B cell (primary cell): Measurements from ENCODE around the gene ST3GAL3. TPM values are rescaled to one million over a fixed set of nuclear protein-coding genes. Genes with fewer than 3 reads are reported as not detected.

Source experiments
- ATAC-seq: fragments of 200-7000 bp; cut with Tn5 transposase; one replicate; pipeline ENCODE4 v1.10.0; 2021; ENCODE audit warnings: low read depth, mild to moderate bottlenecking, moderate number of reproducible peaks, moderate library complexity
- CTCF ChIA-PET: fragments of 350-600 bp; sonication (Branson Sonifier 250); formaldehyde crosslinking; loops from one replicate; lab custom pipeline; 2021; ENCODE audit warnings: antibody characterized with exemption, inconsistent platforms; lab: Charles Lee
- POLR2A ChIA-PET: fragments of 350-600 bp; sonication (Branson Sonifier 250); formaldehyde crosslinking; loops from one replicate; lab custom pipeline; 2021; ENCODE audit warnings: antibody characterized with exemption; lab: Charles Lee
- DNase-seq: peaks from one replicate; pipeline ENCODE4 v3.0.0; 2013
- H2AFZ ChIP-seq: 2 replicates; pipeline ENCODE4 v1.6.1; 2012; ENCODE audit warnings: mild to moderate bottlenecking, low read depth, low read length; ENCODE audit not compliant: insufficient read depth, poor library complexity, severe bottlenecking
- H3K27ac ChIP-seq, 2 donors: 1 replicate in 1 of 2; 2 replicates in 1 of 2; pipeline ENCODE4 v1.5.1; 2012 to 2013; ENCODE audit warnings: low read length in 2 of 2, mild to moderate bottlenecking in 2 of 2, moderate library complexity in 1 of 2
- H3K27me3 ChIP-seq, 4 experiments: fragments of 200-600 bp in 1 of 4; sonication (generic) in 1 of 4; replicated peaks in 1 of 4; 1 replicate in 2 of 4; 2 replicates in 2 of 4; pipeline versions ENCODE4 v1.6.1 to v1.7.0; 2013 to 2016; ENCODE audit warnings: low read length in 3 of 4, mild to moderate bottlenecking in 2 of 4, mixed read lengths in 1 of 4, moderate library complexity in 1 of 4; ENCODE audit not compliant: insufficient read depth in 4 of 4, control insufficient read depth in 3 of 4; ENCODE audit errors: control extremely low read depth in 1 of 4
- H3K36me3 ChIP-seq, 2 experiments: replicated peaks in 1 of 2; 1 replicate in 1 of 2; 2 replicates in 1 of 2; pipeline versions ENCODE4 v1.6.1 to v1.7.1; 2013; ENCODE audit warnings: low read length in 1 of 2; ENCODE audit not compliant: insufficient read depth in 2 of 2, control insufficient read depth in 1 of 2; ENCODE audit errors: control extremely low read depth in 1 of 2, extremely low read depth in 1 of 2
- H3K4me1 ChIP-seq, 2 donors: fragments of 200-600 bp in 1 of 2; sonication (generic) in 1 of 2; 1 replicate in 1 of 2; 2 replicates in 1 of 2; pipeline versions ENCODE4 v1.5.1 to v1.6.1; 2013 to 2017; ENCODE audit warnings: low read length in 2 of 2; ENCODE audit not compliant: control insufficient read depth in 2 of 2, insufficient read depth in 2 of 2
- H3K4me2 ChIP-seq: replicated peaks from 2 replicates; pipeline ENCODE3; 2012; ENCODE audit warnings: mild to moderate bottlenecking, low read depth, low read length; ENCODE audit not compliant: poor library complexity, severe bottlenecking
- H3K4me3 ChIP-seq, 5 experiments: fragments of 200-600 bp in 1 of 5; sonication (generic) in 1 of 5; 1 replicate in 3 of 5; 2 replicates in 2 of 5; pipeline versions ENCODE4 v1.5.1 to v1.7.0; 2011 to 2016; ENCODE audit warnings: low read length in 4 of 5, mild to moderate bottlenecking in 4 of 5, low read depth in 2 of 5, control low read depth in 1 of 5, moderate library complexity in 1 of 5; ENCODE audit not compliant: insufficient read depth in 1 of 5; ENCODE audit errors: control extremely low read depth in 1 of 5, extremely low read depth in 1 of 5
- H3K79me2 ChIP-seq: fragments of 200-600 bp; sonication (generic); one replicate; pipeline ENCODE4 v1.6.0; 2016; ENCODE audit warnings: low read length; ENCODE audit not compliant: control insufficient read depth, insufficient read depth
- H3K9ac ChIP-seq: fragments of 200-600 bp; sonication (generic); 2 replicates; pipeline ENCODE4 v1.6.1; 2017; ENCODE audit warnings: mild to moderate bottlenecking, low read length, moderate library complexity
- H3K9me3 ChIP-seq, 3 donors: one replicate each; pipeline versions ENCODE4 v1.6.1 to v1.7.1; 2013; ENCODE audit warnings: low read length in 2 of 3; ENCODE audit not compliant: control insufficient read depth in 2 of 3, insufficient read depth in 1 of 3; ENCODE audit errors: control extremely low read depth in 1 of 3
- H4K20me1 ChIP-seq: 2 replicates; pipeline ENCODE4 v1.6.0; 2012; ENCODE audit warnings: mild to moderate bottlenecking, low read length; ENCODE audit not compliant: insufficient read depth, control insufficient read depth, poor library complexity, severe bottlenecking
- H3K27ac Mint-ChIP-seq: one replicate; pipeline ENCODE4 v1.8.0; 2021; ENCODE audit warnings: mixed read lengths
- H3K27me3 Mint-ChIP-seq: one replicate; pipeline ENCODE4 v1.8.0; 2021; ENCODE audit warnings: mixed read lengths
- H3K4me1 Mint-ChIP-seq: one replicate; pipeline ENCODE4 v1.8.0; 2021; ENCODE audit warnings: mixed read lengths
- H3K4me3 Mint-ChIP-seq: one replicate; pipeline ENCODE4 v1.8.0; 2021; ENCODE audit warnings: mixed read lengths
- H3K9me3 Mint-ChIP-seq: one replicate; pipeline ENCODE4 v1.8.0; 2022; ENCODE audit warnings: mixed read lengths; ENCODE audit not compliant: insufficient read depth
- EZH2 ChIP-seq: IDR thresholded peaks from 2 replicates; pipeline ENCODE4 v1.6.1; 2012; ENCODE audit warnings: borderline replicate concordance, low read depth, mild to moderate bottlenecking, moderate library complexity, low read length; ENCODE audit not compliant: insufficient read depth, poor library complexity, severe bottlenecking
- WGBS: methylation state at CpG from one replicate; pipeline ENCODE4 v1.1.5; 2013; ENCODE audit warnings: missing lambda C conversion rate; ENCODE audit not compliant: insufficient coverage; 5-methylcytosine and 5-hydroxymethylcytosine counted together
- intact Hi-C: fragments of 100-400 bp; cut with micrococcal nuclease; formaldehyde crosslinking; loops from one replicate; pipeline ENCODE4 v1.10.0; 2022
- polyA plus RNA-seq: library from polyadenylated mRNA; depleted of rRNA; stranded (reverse); fragments of >200 nt; gene quantifications from 2 replicates; pipeline ENCODE4 v1.2.3, GENCODE V29; 2012
- total RNA-seq, 2 donors: library from RNA; stranded (reverse); fragments of 120-200 nt in 1 of 2; gene quantifications; 1 replicate in 1 of 2; 2 replicates in 1 of 2; pipeline versions ENCODE4 v1.2.3 to v1.2.4, GENCODE V29; 2013 to 2022
- TF ChIP-seq, protein P1 (sequence below): fragments of 200-600 bp; IDR thresholded peaks from one replicate; pipeline ENCODE4 v1.8.0; 2022; ENCODE audit warnings: antibody characterized with exemption, mild to moderate bottlenecking

Gene ST3GAL3
- total and polyA plus RNA-seq, 2 donors (not counting 1 experiment from before 2014, with no cell fraction given): 16.8 to 31.4 TPM

DNA sequence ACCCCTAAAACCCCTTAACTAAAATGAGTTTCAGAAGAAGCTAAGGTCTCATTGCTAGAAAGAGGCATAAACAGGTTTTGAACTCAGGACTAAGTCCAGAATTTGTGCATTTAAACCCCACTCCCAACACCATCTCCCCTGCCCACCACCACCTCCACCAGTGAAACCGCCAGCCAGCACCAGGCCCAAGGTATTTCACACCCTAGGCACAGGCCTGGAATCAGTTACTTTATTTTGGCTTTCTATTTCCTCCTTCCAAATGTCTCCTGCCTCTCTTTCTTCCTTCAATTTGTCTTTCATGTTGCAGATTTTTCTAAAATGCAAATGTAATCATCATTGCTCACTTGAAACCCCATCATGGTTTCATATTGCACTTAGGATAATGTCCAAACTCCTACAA is 237.5 kb downstream of the ST3GAL3 start:
- H3K27ac ChIP-seq: no peak overlapping the region
- Mint-ChIP-seq H3K27me3 (no peaks in the 10 kb centered on the region), H3K9me3 (no peaks in the 10 kb centered on the region), H3K4me1 (peaks cover 34% of the 10 kb centered on the region), H3K27ac (no peak overlapping the region), H3K4me3 (peak overlapping the region; percentile 70)
- H3K4me3 ChIP-seq: no peak overlapping the region
- CTCF ChIA-PET: interaction anchor here (1.2 to 5.0 kb wide), 6 partner anchors 10 to 181 kb away, joined by 3 to 41 read pairs (median 8); partner anchors contain the start of genes ARTN and ATP6V0B
- peaks cover 24% of the 10 kb centered on the region for H3K79me2 ChIP-seq
- TF ChIP-seq, protein P1, sequence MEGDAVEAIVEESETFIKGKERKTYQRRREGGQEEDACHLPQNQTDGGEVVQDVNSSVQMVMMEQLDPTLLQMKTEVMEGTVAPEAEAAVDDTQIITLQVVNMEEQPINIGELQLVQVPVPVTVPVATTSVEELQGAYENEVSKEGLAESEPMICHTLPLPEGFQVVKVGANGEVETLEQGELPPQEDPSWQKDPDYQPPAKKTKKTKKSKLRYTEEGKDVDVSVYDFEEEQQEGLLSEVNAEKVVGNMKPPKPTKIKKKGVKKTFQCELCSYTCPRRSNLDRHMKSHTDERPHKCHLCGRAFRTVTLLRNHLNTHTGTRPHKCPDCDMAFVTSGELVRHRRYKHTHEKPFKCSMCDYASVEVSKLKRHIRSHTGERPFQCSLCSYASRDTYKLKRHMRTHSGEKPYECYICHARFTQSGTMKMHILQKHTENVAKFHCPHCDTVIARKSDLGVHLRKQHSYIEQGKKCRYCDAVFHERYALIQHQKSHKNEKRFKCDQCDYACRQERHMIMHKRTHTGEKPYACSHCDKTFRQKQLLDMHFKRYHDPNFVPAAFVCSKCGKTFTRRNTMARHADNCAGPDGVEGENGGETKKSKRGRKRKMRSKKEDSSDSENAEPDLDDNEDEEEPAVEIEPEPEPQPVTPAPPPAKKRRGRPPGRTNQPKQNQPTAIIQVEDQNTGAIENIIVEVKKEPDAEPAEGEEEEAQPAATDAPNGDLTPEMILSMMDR: no peak
- TF ChIP-seq EZH2: no peak
- H3K9ac ChIP-seq: no peak overlapping the region
- intact Hi-C loops: loop anchor here (5.0 to 10.0 kb wide), 2 partner anchors 183 to 1180 kb away; partner anchors contain the start of genes C1orf50 and P3H1
- H3K27me3 ChIP-seq: no peaks in the 10 kb centered on the region
- H3K4me2 ChIP-seq: no peak overlapping the region
- WGBS: 93% methylated on average over 1 of the region's 1 CpG
- no peaks in the 10 kb centered on the region for H3K9me3 ChIP-seq
- no peak overlapping the region for H2AFZ ChIP-seq
- DNase-seq (no peak), ATAC-seq (no peak)
- POLR2A ChIA-PET: no interaction called here
- peaks cover 5% of the 10 kb centered on the region for H4K20me1 ChIP-seq
- H3K4me1 ChIP-seq: peaks cover 15 to 25% of the 10 kb centered on the region in 2 donors
- no peaks in the 10 kb centered on the region for H3K36me3 ChIP-seq

- H3K4me3 Mint-ChIP-seq: peak overlapping the region; percentile 93
- peaks cover 37% of the 10 kb centered on the region for H3K4me1 Mint-ChIP-seq
- Histone ChIP-seq H3K4me3 (peak overlapping the region; percentile 50 to 90 (median 78)), H3K9ac (peak overlapping the region; percentile 93), H3K9me3 (no peaks in the 10 kb centered on the region), H3K79me2 (peaks cover 27% of the 10 kb centered on the region), H3K4me1 (peaks cover 15 to 25% of the 10 kb centered on the region in 2 donors), H3K27me3 (no peaks in the 10 kb centered on the region), H3K36me3 (peaks cover 0 to 9% of the 10 kb centered on the region in 2 experiments), H3K27ac (peak overlapping the region in 1 of 2 donors; percentile 95), H4K20me1 (peaks cover 5% of the 10 kb centered on the region), H3K4me2 (peak overlapping the region; percentile 84), H2AFZ (peak overlapping the region; percentile 92)
- H3K9me3 Mint-ChIP-seq: no peaks in the 10 kb centered on the region
- ATAC-seq (no peak), DNase-seq (no peak)
- CTCF ChIA-PET: interaction anchor here (0.7 to 5.0 kb wide), 9 partner anchors 8 to 182 kb away, joined by 3 to 41 read pairs (median 5); partner anchors contain the start of genes ARTN and ATP6V0B
- POLR2A ChIA-PET: interaction anchor here (0.5 kb wide), 1 partner anchor 1358 kb away, joined by 3 read pairs; no protein-coding TSS in a partner anchor
- H3K27ac Mint-ChIP-seq: peak overlapping the region; percentile 98
- TF ChIP-seq, protein P1: no peak
- no peak for TF ChIP-seq EZH2
- WGBS: 0% methylated on average over 2 of the region's 3 CpGs
- no peaks in the 10 kb centered on the region for H3K27me3 Mint-ChIP-seq
- intact Hi-C loops: loop anchor here (1.0 to 10.0 kb wide), 9 partner anchors 24 to 1181 kb away; partner anchors contain the start of genes ATP6V0B, C1orf50, CCDC24 and CDC20
Observed at GRCh38 chr1:43945674-43946235, 238.4 kb downstream of the ST3GAL3 start.
